Measurements from ENCODE around the gene XPR1. TPM values are rescaled to one million over a fixed set of nuclear protein-coding genes. Genes with fewer than 3 reads are reported as not detected.

XPR1 gene
- polyA plus RNA-seq, 4 donors = 36.1 to 43.1 (median 40.9) TPM

Other genes with a start within 250 kb of the XPR1 start
- gene ACBD6, start 129.4 kb upstream of the XPR1 start, polyA plus RNA-seq (ENCODE audit: insufficient read length in 4 of 4) = 10 to 100 TPM; 64.9 to 75.5 (median 67.5) TPM
- not detected for gene OVAAL, start 73.1 kb upstream of the XPR1 start, polyA plus RNA-seq (ENCODE audit: insufficient read length in 4 of 4)

All from right renal pelvis (tissue), 4 donors.